H1 (cell line): ENCODE data around the gene ACAP3.

Experiments
- CREB1 ChIP-seq: IDR thresholded peaks from 2 replicates; pipeline ENCODE4 v1.6.1; 2012; ENCODE audit warnings: inconsistent platforms
- CTCF ChIP-seq, 3 experiments: IDR thresholded peaks; 1 replicate in 2 of 3; 2 replicates in 1 of 3; pipeline versions ENCODE4 v1.5.1 to v1.6.1; 2011; ENCODE audit warnings: low read length in 3 of 3, mild to moderate bottlenecking in 3 of 3, inconsistent platforms in 2 of 3, low read depth in 1 of 3, moderate library complexity in 1 of 3; ENCODE audit not compliant: insufficient read depth in 1 of 3; ENCODE audit errors: control extremely low read depth in 1 of 3
- EZH2 ChIP-seq: fragments of 200-600 bp; sonication (generic); IDR thresholded peaks from 2 replicates; pipeline ENCODE4 v1.7.1; 2012; ENCODE audit warnings: low read depth, mild to moderate bottlenecking, moderate library complexity, low read length, inconsistent platforms; ENCODE audit not compliant: severe bottlenecking
- POLR2AphosphoS5 ChIP-seq: IDR thresholded peaks from 2 replicates; pipeline ENCODE4 v1.6.1; 2011; ENCODE audit warnings: low read depth, low read length
- POU5F1 ChIP-seq: IDR thresholded peaks from 2 replicates; pipeline ENCODE4 v1.6.1; 2011; ENCODE audit warnings: low read depth, mild to moderate bottlenecking, low read length, moderate library complexity
- TBP ChIP-seq: IDR thresholded peaks from 2 replicates; pipeline ENCODE4 v1.6.1; 2011; ENCODE audit warnings: low read depth, low read length, improper control_type of control experiment

- TF ChIP-seq POU5F1 (no peak), POLR2AphosphoS5 (no peak), CREB1 (no peak), CTCF (IDR thresholded peaks at IDR 0.05; ENCODE audit: control extremely low read depth in 1 of 3, insufficient read depth in 1 of 3, low read depth in 1 of 3, low read length in 3 of 3) (no peak), EZH2 (no peak), TBP (no peak)
These were observed 20.5 kb upstream of the ACAP3 start for GRCh38 chr1:1328254-1328653.
